ENCODE data around the gene SARDH. TPM values are rescaled to one million over a fixed set of nuclear protein-coding genes. Genes with fewer than 3 reads are reported as not detected.
A peak's percentile ranks its signal among the peaks of the same experiment; 100 is the strongest.

SARDH gene
- total RNA-seq, 1 donor from 2014 or later = 5.1 TPM

DNA sequence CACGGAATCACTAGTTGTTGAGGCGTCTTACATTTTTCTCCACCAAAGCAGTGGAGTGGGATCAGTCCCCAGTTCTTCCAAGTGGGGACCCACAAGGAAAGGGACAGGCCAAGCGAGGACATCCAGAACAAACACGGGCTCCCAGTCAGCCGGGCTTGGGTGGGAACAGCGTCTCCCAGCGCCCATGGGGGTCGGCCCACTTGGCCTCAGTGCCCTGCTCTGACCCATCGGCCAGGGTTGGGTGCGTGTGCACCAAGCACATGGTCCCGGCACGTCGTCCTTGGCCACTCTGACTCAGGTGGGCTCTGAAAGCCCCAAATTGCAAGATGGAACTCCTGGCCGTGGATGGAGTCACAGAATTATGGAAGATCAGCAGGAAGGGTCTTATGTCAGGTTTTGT, 64.1 kb downstream of the SARDH start:
- peaks cover 3% of the 10 kb centered on the region for H3K4me1 Mint-ChIP-seq (ENCODE audit: low read depth)
- no peaks in the 10 kb centered on the region for H3K9me3 Mint-ChIP-seq (ENCODE audit: low read depth)

GRCh38 chr9:133673258-133673655, 64.9 kb downstream of the SARDH start:
- Mint-ChIP-seq H3K27me3 (peaks cover 5% of the 10 kb centered on the region), H3K9me3 (ENCODE audit: low read depth) (no peaks in the 10 kb centered on the region), H3K4me1 (ENCODE audit: low read depth) (peaks cover 3% of the 10 kb centered on the region), H3K36me3 (ENCODE audit: insufficient read depth) (no peaks in the 10 kb centered on the region), H3K4me3 (ENCODE audit: low read depth) (no peak overlapping the region), H3K27ac (no peak overlapping the region)
- no peak for DNase-seq (ENCODE audit: low spot score, unreplicated experiment)
- TF ChIP-seq CTCF (IDR thresholded peaks at IDR 0.05; ENCODE audit: unreplicated experiment) = no peak

More for the DNA sequence above, 64.1 kb downstream of the SARDH start:
- no peaks in the 10 kb centered on the region for H3K36me3 Mint-ChIP-seq (ENCODE audit: insufficient read depth)
- DNase-seq (ENCODE audit: low spot score, unreplicated experiment) = no peak
- no peak overlapping the region for H3K27ac Mint-ChIP-seq
- H3K4me3 Mint-ChIP-seq (ENCODE audit: low read depth) = no peak overlapping the region
- no peak for TF ChIP-seq CTCF (IDR thresholded peaks at IDR 0.05; ENCODE audit: unreplicated experiment)
- peaks cover 8% of the 10 kb centered on the region for H3K27me3 Mint-ChIP-seq

DNA sequence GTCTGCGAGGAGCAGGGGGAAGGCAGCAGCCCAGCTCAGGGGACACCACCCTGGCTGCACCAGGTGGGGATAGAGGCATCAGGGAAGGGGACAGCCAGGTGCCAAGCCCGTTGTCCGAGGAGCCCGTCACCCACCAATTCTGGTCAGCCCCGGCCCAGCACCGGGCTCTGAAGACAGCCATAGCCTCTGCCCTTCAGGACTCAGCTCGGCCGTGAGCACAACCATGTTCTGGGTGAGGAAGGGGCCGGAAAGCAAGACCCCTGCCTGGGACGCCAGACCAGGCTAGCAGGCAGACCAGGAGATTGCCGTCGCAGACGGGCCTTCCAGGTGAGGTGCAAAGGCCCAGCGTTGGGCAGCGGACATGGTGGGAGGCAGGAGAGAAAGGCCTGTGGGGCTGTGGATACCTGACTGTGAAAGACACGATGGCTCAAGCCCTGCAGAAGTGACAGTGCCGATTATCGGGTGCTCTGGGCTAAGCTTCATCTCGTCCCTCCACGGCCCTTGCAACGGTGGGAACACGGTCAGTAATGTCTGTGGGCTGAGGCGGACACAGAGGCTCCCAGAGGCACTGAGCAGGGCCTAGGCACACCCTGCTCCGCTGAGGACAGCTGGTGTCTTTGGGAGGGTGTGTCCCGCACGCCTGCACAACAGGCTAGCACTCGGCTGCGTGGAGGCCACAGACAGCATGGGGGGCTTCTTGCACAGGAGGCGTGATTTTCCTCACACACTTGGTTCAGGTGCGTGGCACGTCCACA, 65.5 kb downstream of the SARDH start:
- no peaks in the 10 kb centered on the region for H3K9me3 Mint-ChIP-seq (ENCODE audit: low read depth)
- no peak overlapping the region for H3K27ac Mint-ChIP-seq
- H3K36me3 Mint-ChIP-seq (ENCODE audit: insufficient read depth) = no peaks in the 10 kb centered on the region
- DNase-seq (ENCODE audit: low spot score, unreplicated experiment) = no peak
- H3K4me1 Mint-ChIP-seq (ENCODE audit: low read depth) = peaks cover 3% of the 10 kb centered on the region
- no peak for TF ChIP-seq CTCF (IDR thresholded peaks at IDR 0.05; ENCODE audit: unreplicated experiment)
- peaks cover 5% of the 10 kb centered on the region for H3K27me3 Mint-ChIP-seq
- no peak overlapping the region for H3K4me3 Mint-ChIP-seq (ENCODE audit: low read depth)

GRCh38 chr9:133671371-133671770, 66.8 kb downstream of the SARDH start:
- Mint-ChIP-seq H3K27ac (peak overlapping the region; percentile 59), H3K36me3 (ENCODE audit: insufficient read depth) (no peaks in the 10 kb centered on the region), H3K4me3 (ENCODE audit: low read depth) (no peak overlapping the region), H3K27me3 (peaks cover 5% of the 10 kb centered on the region), H3K4me1 (ENCODE audit: low read depth) (peaks cover 3% of the 10 kb centered on the region), H3K9me3 (ENCODE audit: low read depth) (no peaks in the 10 kb centered on the region)
- no peak for DNase-seq (ENCODE audit: low spot score, unreplicated experiment)
- no peak for TF ChIP-seq CTCF (IDR thresholded peaks at IDR 0.05; ENCODE audit: unreplicated experiment)

GRCh38 chr9:133670466-133670865, 67.7 kb downstream of the SARDH start:
- no peak for DNase-seq (ENCODE audit: low spot score, unreplicated experiment)
- Mint-ChIP-seq H3K4me1 (ENCODE audit: low read depth) (peaks cover 3% of the 10 kb centered on the region), H3K36me3 (ENCODE audit: insufficient read depth) (no peaks in the 10 kb centered on the region), H3K4me3 (ENCODE audit: low read depth) (no peak overlapping the region), H3K27ac (no peak overlapping the region), H3K9me3 (ENCODE audit: low read depth) (no peaks in the 10 kb centered on the region), H3K27me3 (peaks cover 3% of the 10 kb centered on the region)
- TF ChIP-seq CTCF (IDR thresholded peaks at IDR 0.05; ENCODE audit: unreplicated experiment) = no peak
